Measurements from ENCODE around the gene VWA5B2. TPM values are rescaled to one million over a fixed set of nuclear protein-coding genes. Genes with fewer than 3 reads are reported as not detected.

The VWA5B2 gene
- total and polyA plus RNA-seq, 2 of the 13 experiments (the other 11 are each of a cell fraction or from before 2014, with no cell fraction given), result 0.03 to 0.04 TPM

GRCh38 chr3:184249412-184250166 lies 20.2 kb downstream of the VWA5B2 start, which contains the start of gene EEF1AKMT4 (continued):
- TF ChIP-seq ZNF609 (CRISPR knock-in tag; IDR thresholded peaks at IDR 0.05; ENCODE audit: borderline replicate concordance) (no peak), ZSCAN12 (CRISPR knock-in tag; IDR thresholded peaks at IDR 0.05) (no peak), ZNF274 (CRISPR knock-in tag; IDR thresholded peaks at IDR 0.05) (no peak), ZNF563 (CRISPR knock-in tag; IDR thresholded peaks at IDR 0.05) (no peak; the same call in 1 of the 2 replicates), ZNF761 (CRISPR knock-in tag; conservative IDR thresholded peaks at IDR 0.05) (no peak), HMGA1 (CRISPR knock-in tag; conservative IDR thresholded peaks at IDR 0.05) (no peak), AGO1 (IDR thresholded peaks at IDR 0.05; ENCODE audit: low read depth, low read length, poor library complexity, severe bottlenecking) (peak; percentile 57), CHCHD3 (CRISPR knock-in tag; IDR thresholded peaks at IDR 0.05) (no peak), ZNF101 (CRISPR knock-in tag; IDR thresholded peaks at IDR 0.05; ENCODE audit: borderline replicate concordance, low read depth) (no peak), ZNF124 (CRISPR knock-in tag; IDR thresholded peaks at IDR 0.05) (peak; percentile 60; the same call in 1 of the 2 replicates), ZKSCAN5 (CRISPR knock-in tag; IDR thresholded peaks at IDR 0.05) (no peak), RBM39 (IDR thresholded peaks at IDR 0.05; ENCODE audit: low read depth, low read length, poor library complexity, severe bottlenecking) (peak; percentile 29), ZNF746 (CRISPR knock-in tag; IDR thresholded peaks at IDR 0.05) (0 out of 2 replicates have a peak, but pooled peaks have one; percentile 15), U2AF2 (IDR thresholded peaks at IDR 0.05; ENCODE audit: low read depth, low read length) (no peak), ZNF672 (CRISPR knock-in tag; IDR thresholded peaks at IDR 0.05) (no peak), RFXAP (CRISPR knock-in tag; IDR thresholded peaks at IDR 0.05; ENCODE audit: borderline replicate concordance) (peak; percentile 71; the same call in 1 of the 2 replicates), FOXK2 (IDR thresholded peaks at IDR 0.05) (peak; percentile 75), FOXP1 (IDR thresholded peaks at IDR 0.05) (no peak), FOXP1 (CRISPR knock-in tag; IDR thresholded peaks at IDR 0.05) (no peak), ATF5 (CRISPR knock-in tag; IDR thresholded peaks at IDR 0.05; ENCODE audit: low read depth) (no peak), MLX (CRISPR knock-in tag; IDR thresholded peaks at IDR 0.05) (peak; percentile 37; the same call in 1 of the 2 replicates), CHD4 (IDR thresholded peaks at IDR 0.05; ENCODE audit: borderline replicate concordance, low read length) (no peak), HDAC2 (CRISPR knock-in tag; IDR thresholded peaks at IDR 0.05) (peak; percentile 66; the same call in 1 of the 2 replicates), ZNF639 (CRISPR knock-in tag; conservative IDR thresholded peaks at IDR 0.05) (peak; percentile 81)

All from HepG2 (cell line).